Stimulated activated naive CD8-positive, alpha-beta T cell treated with anti-CD3 and anti-CD28 coated beads, Interleukin-15, amount 100 ng/mL, for 72 hours (primary cell): ENCODE data around the gene HNF1A.
A peak's percentile ranks its signal among the peaks of the same experiment; 100 is the strongest.
"Not testable (repeated sequence)": the region's sequence is repeated elsewhere in the genome, so short reads cannot be mapped to it uniquely, and the experiment has no call there.

ENCODE experiments used
- ATAC-seq: fragments of 150-1000 bp; cut with Tn5 transposase; 2 replicates; pipeline ENCODE4 v1.10.0; 2021; ENCODE audit warnings: mild to moderate bottlenecking, moderate library complexity
- DNase-seq, 2 donors: peaks; one replicate each; pipeline ENCODE4 v3.0.0; 2021 to 2022
- H3K27ac Mint-ChIP-seq, 2 donors: one replicate each; pipeline ENCODE4 v1.8.0; 2022; ENCODE audit warnings: mild to moderate bottlenecking in 2 of 2, mixed read lengths in 2 of 2, moderate library complexity in 2 of 2
- H3K27me3 Mint-ChIP-seq: one replicate; pipeline ENCODE4 v1.8.0; 2022; ENCODE audit warnings: mixed read lengths
- H3K4me1 Mint-ChIP-seq: one replicate; pipeline ENCODE4 v1.8.0; 2022; ENCODE audit warnings: mild to moderate bottlenecking, mixed read lengths
- H3K4me3 Mint-ChIP-seq, 2 donors: one replicate each; pipeline ENCODE4 v1.8.0; 2022; ENCODE audit warnings: mild to moderate bottlenecking in 2 of 2, mixed read lengths in 2 of 2, moderate library complexity in 1 of 2
- H3K9me3 Mint-ChIP-seq, 2 donors: one replicate each; pipeline ENCODE4 v1.8.0; 2022; ENCODE audit warnings: mixed read lengths in 2 of 2

Gene HNF1A

DNA sequence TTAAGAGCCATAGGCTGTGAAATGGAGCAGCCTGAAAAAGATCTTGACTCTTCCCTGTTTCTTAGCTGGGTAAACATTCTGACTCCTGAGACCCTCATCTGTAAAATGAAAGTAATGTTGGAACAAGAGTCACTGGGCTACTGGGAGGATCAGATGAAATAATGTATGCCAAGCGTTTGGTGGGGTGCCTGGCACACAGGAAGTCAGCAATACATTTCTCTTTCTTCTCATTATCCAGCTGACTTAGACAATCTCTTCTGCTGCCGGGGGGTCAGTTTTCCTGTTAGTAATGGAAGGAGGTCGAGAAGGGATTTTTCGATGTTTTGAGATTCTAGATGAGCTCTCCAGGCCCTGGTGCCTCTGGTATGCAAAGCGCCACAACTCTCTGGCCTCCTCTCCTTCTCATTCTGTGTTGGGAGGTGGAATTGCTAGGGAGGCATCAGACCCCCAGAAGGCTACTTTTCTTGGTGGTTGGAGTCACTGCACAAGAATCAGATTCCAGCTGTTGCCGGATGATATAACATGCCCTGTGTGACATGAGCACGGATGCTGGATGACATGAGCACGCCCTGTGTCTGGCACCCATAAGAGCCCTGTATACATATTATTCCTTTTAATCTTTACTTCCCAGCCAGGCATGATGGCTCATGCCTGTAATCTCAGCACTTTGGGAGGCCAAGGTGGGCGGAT is 56.4 kb downstream of the HNF1A start:
- peak overlapping the region in 1 of 2 donors; percentile 13 for H3K27ac Mint-ChIP-seq
- peaks cover 75% of the 10 kb centered on the region for H3K4me1 Mint-ChIP-seq
- peak overlapping the region; percentile 72 to 78 for H3K4me3 Mint-ChIP-seq

GRCh38 chr12:121036810-121037326 is 58.5 kb downstream of the HNF1A start:
- ATAC-seq, result peak; percentile 80
- H3K4me3 Mint-ChIP-seq, result peak overlapping the region; percentile 56 to 67
- peaks cover 76% of the 10 kb centered on the region for H3K4me1 Mint-ChIP-seq
- H3K27me3 Mint-ChIP-seq, result no peaks in the 10 kb centered on the region
- peak overlapping the region; percentile 23 to 71 for H3K27ac Mint-ChIP-seq
- H3K9me3 Mint-ChIP-seq, result no peaks in the 10 kb centered on the region
- DNase-seq, result peak; percentile 62 to 75

More for the DNA sequence above, 56.4 kb downstream of the HNF1A start:
- Mint-ChIP-seq H3K27me3 (no peaks in the 10 kb centered on the region), H3K9me3 (no peaks in the 10 kb centered on the region)
- DNase-seq (no peak), ATAC-seq (no peak)

DNA sequence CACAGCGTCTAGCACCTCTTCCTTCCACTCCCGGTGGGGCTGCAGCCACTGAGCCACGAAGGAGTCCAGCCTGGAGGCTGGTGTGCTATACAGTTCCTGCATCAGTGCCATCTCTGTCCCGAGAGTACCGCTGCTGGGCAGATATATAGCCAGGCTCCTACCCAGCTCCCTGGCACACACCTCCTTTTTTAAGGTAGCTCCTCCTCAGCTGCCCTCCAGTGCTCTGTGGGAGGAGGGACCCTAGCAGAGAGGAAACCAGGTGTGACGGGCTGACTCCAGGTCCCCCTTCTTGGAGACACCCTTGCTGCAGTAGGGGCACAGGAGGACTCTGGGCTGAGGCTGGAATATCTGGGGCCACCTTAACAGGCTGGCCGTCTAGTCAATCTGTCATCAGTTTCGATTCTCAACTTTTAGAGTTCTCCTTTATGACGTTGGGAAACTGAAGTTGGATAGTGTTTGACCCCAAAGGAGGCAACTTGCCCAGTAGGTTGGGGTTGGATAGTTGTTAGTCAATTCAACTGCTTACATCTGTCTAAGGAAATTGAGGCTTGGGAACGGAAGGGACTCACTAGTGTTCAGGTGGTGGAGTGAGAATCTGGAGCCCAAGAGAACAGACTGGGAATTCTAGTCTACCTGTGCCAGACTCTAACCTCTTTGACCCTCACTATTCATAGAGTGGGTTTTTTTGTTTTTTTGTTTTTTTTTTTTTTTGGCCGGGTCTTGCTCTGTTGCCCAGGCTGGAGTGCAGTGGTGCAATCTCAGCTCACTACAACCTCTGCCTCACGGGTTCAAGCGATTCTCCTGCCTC is 60.7 kb downstream of the HNF1A start, which contains the start of gene OASL:
TSS of gene OASL (minus strand) at position 386 of the 808 bp plus-strand sequence. CDS start at position 111, 275 bp downstream.
- H3K4me3 Mint-ChIP-seq, result peak within 1 kb of the TSS; percentile 91 to 92
- ATAC-seq (peak; percentile 68), DNase-seq (peak; percentile 54 to 61)
- H3K9me3 Mint-ChIP-seq, result no peaks in the 10 kb centered on the region
- peaks cover 62% of the 10 kb centered on the region for H3K4me1 Mint-ChIP-seq
- H3K27me3 Mint-ChIP-seq, result peaks cover 21% of the 10 kb centered on the region
- peak within 1 kb of the TSS; percentile 91 for H3K27ac Mint-ChIP-seq

DNA sequence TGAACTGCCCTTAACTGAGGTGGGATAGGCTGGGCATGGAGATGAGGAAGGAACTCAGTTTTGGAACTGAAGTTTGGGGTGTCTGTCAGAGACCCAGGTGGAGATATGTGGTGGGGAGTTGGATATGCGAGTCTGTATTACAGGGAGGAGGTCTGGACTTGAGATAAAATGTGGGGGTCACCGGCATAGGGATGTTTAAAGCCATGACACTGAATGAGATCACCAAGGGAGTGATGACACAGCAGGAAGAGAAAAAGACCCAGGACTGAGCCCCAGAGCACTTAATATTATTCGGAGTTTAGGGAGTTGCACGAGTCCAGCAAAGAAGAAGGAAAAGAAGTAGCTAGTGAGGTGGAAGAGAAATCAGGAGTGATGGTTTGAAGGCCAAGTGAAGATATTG is 64.7 kb downstream of the HNF1A start:
- DNase-seq, result no peak
- no peak for ATAC-seq
- H3K4me3 Mint-ChIP-seq, result no peak overlapping the region
- peaks cover 40% of the 10 kb centered on the region for H3K4me1 Mint-ChIP-seq
- no peaks in the 10 kb centered on the region for H3K9me3 Mint-ChIP-seq
- no peak overlapping the region for H3K27ac Mint-ChIP-seq
- peaks cover 27% of the 10 kb centered on the region for H3K27me3 Mint-ChIP-seq

GRCh38 chr12:121047400-121047799 is 69.1 kb downstream of the HNF1A start:
- H3K9me3 Mint-ChIP-seq, H3K27ac Mint-ChIP-seq, ATAC-seq, DNase-seq, H3K4me3 Mint-ChIP-seq: not testable (repeated sequence)
- Mint-ChIP-seq H3K4me1 (peaks cover 21% of the 10 kb centered on the region), H3K27me3 (peaks cover 29% of the 10 kb centered on the region)

DNA sequence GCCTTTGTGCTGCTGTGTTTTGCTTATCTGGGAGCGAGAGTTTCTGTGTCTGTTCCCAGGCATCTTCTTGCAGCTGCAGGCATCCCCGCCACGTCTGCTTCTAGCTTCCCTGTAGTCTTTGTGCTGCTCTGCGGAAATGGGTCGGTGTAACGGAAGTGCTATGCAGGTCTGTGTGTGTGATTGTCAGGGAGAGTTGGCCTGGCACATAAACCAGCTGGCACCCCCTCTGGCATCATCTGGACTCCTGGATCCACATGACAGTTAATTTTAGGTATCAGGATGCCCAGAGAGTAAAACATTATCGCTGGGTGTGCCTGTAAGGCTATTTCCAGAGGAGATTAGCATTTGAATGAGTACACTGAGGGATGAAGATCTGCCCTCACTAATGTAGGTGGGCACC is 70.1 kb downstream of the HNF1A start:
- Mint-ChIP-seq H3K4me3 (peak overlapping the region; percentile 31 to 57), H3K27ac (no peak overlapping the region), H3K4me1 (peaks cover 21% of the 10 kb centered on the region), H3K9me3 (no peaks in the 10 kb centered on the region), H3K27me3 (peaks cover 19% of the 10 kb centered on the region)
- peak; percentile 55 for ATAC-seq
- no peak for DNase-seq

DNA sequence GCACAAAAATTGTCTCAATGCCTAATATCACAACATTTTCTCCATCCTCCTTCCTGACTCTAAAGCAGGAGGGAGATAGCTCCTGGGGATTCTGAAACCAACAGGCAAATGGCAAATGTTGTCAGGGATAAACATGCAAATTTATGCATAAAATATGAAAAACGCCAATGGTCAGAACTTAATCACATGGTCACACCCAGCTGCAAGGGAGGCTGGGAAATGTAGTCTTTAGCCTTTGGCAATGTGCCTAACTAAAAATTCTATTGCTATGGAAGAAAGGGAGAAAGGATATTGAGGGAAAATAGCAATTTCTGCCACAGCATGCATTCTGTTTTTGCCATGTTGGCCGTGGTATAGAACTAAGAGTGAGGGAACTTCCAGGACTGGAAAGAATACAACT is 72.4 kb downstream of the HNF1A start:
- H3K9me3 Mint-ChIP-seq, result no peaks in the 10 kb centered on the region
- no peak overlapping the region for H3K27ac Mint-ChIP-seq
- ATAC-seq (no peak), DNase-seq (no peak)
- peaks cover 5% of the 10 kb centered on the region for H3K4me1 Mint-ChIP-seq
- H3K27me3 Mint-ChIP-seq, result peaks cover 7% of the 10 kb centered on the region
- H3K4me3 Mint-ChIP-seq, result no peak overlapping the region
